HG02798 (cell line): ENCODE data around the gene PABPC1L.

Experiments
- ATAC-seq: cut with Tn5 transposase; IDR thresholded peaks from one replicate; pipeline ENCODE4 v1.9.1; 2021; ENCODE audit warnings: mild to moderate bottlenecking; ENCODE audit not compliant: unreplicated experiment, poor library complexity

Gene PABPC1L

GRCh38 chr20:44963325-44964215, 53.7 kb downstream of the PABPC1L start:
- ATAC-seq, result no peak

DNA sequence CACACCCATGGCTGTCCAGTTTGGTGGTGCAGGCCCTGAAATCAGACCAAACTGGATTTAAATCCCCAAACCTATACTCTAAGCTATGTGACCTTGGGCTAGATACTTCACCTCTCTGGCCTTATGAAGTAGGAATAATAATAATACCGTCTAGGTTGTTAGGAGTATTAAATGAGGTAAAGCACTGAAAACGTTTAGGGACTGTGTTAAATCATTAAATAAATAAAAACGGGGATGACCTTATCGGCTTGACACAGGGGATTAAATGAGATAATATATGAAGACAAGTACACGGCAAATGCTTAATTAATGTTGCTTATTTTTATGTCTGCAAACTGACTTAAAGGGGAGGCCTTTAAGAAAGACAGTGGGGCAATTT, 55.8 kb downstream of the PABPC1L start:
- no peak for ATAC-seq

DNA sequence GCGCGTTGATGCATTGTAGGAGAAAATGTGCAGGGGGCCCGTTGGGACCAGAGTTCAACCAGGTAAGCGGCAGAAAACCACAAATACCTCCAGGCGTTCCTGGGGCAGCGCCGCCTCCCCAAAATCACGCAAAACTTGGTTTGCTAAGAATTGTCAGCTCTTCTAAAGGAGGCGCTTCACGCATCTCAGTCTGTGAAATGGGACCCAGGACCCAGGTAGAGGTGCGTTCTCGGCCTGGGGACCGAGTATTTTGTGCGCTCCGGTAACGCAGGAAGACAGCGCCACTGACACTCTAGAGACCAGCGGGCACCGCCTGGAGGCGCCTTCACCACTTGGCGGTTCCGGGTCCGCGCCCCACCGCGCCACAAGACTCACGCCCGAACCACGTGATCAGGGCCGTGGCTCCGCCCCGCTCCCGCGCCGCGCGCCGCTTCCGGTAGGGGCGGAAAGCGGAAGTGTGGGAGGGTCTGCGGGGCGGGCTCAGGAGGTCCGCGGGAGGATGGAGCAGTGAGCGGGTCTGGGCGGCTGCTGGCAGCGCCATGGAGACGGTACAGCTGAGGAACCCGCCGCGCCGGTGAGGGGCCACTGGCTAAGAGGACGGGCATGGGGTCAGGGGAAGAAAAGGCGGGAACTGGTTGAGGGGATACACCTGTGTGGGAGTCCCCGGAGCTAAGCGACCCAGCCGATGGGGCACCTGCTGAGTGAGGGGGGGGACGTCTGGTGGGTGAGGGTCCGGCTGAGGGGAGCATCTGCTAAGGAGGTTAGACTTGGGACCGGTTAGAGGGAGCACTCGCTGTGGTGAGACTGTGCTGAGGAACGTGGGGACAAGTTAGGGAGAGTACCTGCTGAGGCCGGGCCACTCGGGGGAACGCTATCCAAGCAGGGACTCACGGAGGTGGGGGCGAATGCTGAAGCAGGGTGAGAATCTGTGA, 56.4 kb downstream of the PABPC1L start, which contains the start of gene STK4:
Gene STK4, plus strand, starts transcription at position 483 of the 932 bp plus-strand sequence. Its CDS starts 57 bp downstream, at position 540.
- peak; percentile 80 for ATAC-seq

DNA sequence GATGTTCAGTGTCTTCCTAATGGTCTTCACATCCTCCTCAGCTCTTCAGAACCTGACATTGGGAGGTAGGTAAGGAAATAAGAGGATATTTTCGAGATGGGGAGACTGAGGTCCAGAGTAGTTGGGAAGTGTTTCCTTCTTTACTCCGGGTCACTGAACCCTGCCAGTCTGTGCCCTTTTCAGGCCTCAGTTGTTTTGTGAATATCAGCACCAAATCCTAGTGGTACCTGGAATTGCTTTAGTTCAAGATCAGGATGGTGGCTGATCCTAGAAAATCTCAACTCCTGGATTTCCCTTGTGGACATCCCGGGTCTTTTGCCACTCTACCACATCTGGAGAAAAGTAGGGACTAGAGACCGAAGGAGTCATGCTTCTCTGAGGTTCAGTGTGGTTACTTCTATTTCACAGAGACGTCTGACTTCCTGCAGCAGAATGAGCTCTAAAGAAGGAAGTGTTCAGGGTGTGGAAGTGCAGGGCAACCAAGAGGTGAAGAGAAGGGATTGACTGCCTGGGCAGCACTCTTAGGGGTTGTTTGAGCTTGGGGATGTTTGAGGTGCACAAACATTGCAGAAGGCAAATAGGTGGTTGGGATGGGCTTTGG, 57.4 kb downstream of the PABPC1L start:
- no peak for ATAC-seq

DNA sequence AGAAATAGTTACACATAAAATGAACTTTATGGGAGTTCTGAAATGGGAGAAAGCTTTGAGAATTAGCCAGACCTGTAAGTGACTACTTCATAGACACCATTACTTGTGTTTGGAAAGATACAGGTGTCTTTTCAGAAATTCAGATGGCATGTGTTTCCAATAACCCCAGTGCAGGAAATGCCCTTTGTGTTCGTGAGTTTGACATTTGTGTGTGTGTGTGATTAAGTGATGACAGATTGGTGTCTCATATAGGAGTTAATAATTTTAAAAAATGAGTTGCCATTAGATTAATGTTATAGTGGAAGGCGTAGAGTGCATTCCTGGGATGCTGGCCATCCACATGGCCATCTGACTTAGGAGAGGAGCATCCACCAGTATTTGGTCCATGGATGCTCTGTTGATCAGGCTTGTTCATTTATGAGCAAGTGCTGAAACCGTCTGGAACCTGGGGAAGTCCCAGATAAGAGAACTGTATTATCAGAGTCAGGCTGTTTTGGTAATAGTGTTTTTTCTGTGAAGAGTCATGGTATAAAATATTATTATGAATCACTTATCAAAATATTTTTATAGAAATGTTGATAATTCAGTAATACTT, 59.5 kb downstream of the PABPC1L start:
- no peak for ATAC-seq

DNA sequence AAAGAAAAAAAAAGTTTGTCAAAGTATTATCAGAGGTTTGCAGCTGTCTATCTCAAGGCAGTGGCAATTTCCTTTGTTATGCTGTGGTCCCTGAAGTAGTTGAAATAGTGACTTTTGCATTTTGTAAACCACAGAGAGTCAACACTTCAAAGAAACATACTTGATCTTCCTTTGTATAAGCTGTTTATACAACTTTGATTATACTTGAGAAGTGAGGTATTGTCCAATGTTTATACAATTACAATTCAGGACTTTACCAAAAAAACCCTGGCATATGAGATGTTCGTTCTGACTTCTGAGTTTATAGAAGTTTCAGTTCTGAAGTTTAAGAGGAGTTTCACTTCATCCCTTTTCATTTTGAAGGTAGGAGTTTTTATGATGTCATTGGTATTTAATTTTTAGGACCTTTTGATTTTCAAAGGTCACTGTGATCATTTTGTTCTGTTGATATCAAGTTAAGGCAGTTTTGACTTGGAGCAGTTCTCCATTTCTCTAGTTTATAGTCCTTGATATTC, 60.4 kb downstream of the PABPC1L start:
- no peak for ATAC-seq

DNA sequence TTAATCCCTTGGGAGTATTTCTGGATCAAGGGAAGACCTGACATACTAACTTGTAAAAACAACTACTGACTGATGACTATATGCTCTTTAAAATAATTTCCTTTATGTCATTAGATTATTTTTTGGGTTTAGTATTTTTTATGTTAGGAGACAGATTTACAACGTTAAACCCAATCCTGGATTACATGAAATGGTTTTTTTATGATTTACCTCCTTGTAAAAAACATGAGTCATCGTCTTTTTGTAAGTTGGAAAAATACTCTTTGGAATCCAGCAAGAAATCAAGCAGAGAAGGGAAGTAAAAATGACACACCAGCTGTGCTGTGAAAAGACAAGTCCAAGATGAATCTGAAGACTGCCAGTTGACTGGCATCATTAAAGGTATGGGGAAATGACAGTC, 63.2 kb downstream of the PABPC1L start:
- ATAC-seq, result no peak

DNA sequence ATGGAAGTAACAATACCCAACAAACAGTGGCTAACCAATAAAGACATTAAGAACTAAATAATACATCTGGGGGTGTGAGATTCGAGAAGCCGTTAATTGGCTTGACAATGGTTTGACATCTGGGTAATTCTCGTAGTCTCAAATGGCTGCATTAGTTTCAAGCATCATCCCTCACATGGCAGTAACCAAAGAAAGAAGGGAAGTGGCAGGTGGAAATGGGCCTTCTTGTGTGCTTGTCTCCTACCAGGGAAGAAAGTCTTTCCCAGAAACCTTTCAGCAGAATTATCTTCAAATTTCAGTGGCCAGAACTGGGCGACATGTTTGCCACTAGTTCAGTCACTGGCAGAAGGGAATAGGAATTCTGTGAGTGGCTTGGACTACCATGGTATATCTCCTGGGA, 66.8 kb downstream of the PABPC1L start:
- ATAC-seq, result no peak

- peak; percentile 91 for ATAC-seq
Observed at GRCh38 chr20:44979090-44979621, 69.3 kb downstream of the PABPC1L start.

- no peak for ATAC-seq
Observed at GRCh38 chr20:44981736-44982406, 72.0 kb downstream of the PABPC1L start.

GRCh38 chr20:44983093-44983674, 73.3 kb downstream of the PABPC1L start:
- ATAC-seq, result no peak

DNA sequence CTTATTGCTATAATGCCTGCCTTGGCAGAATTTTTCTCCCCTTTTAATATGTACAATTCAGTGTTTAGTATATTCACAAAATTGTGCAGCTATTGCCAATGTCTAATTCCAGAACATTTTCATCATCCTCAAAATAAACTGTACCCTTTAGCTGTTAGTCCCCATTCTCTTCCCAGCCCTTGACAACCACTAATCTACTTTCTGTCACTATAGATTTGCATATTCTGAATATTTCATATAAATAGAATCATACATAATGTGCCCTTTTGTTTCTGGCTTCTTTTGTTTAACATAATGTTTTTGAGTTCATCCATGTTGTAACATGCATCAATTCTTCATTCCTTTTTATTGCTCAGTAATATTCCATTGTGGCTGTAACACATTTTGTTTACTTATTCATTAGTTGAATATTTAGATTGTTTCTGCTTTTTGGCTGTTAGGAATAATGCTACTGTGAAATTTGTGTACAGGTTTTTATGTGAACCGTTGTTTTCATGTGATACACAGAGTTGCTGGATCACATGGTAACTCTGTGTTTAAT, 78.8 kb downstream of the PABPC1L start:
- no peak for ATAC-seq
